GM19452 (cell line): ENCODE measurements around the gene CLASP1.
"Not testable (repeated sequence)": the region's sequence is repeated elsewhere in the genome, so short reads cannot be mapped to it uniquely, and the experiment has no call there.

Source experiments
- ATAC-seq: cut with Tn5 transposase; IDR thresholded peaks from one replicate; pipeline ENCODE4 v1.9.1; 2021; ENCODE audit not compliant: unreplicated experiment

Gene CLASP1

GRCh38 chr2:121649149-121649595 lies at the start of gene CLASP1:
CLASP1 (minus strand) TSS chr2:121649462; CDS start chr2:121605895, 43,567 bp downstream.
- ATAC-seq = peak; percentile 33

- no peak for ATAC-seq
These were observed 49.2 kb upstream of the CLASP1 start for GRCh38 chr2:121698318-121698930.

GRCh38 chr2:121697108-121697631 lies 47.9 kb upstream of the CLASP1 start:
- no peak for ATAC-seq

GRCh38 chr2:121696410-121696930 lies 47.2 kb upstream of the CLASP1 start:
- ATAC-seq = no peak

GRCh38 chr2:121695171-121695451 lies 45.8 kb upstream of the CLASP1 start:
- no peak for ATAC-seq

GRCh38 chr2:121694398-121695170 lies 45.3 kb upstream of the CLASP1 start:
- no peak for ATAC-seq

- not testable (repeated sequence) for ATAC-seq
These were observed 41.3 kb upstream of the CLASP1 start for GRCh38 chr2:121690572-121690971.

GRCh38 chr2:121690095-121690494 lies 40.8 kb upstream of the CLASP1 start:
- ATAC-seq = no peak

GRCh38 chr2:121689356-121689755 lies 40.1 kb upstream of the CLASP1 start:
- ATAC-seq = no peak

- no peak for ATAC-seq
These were observed 39.6 kb upstream of the CLASP1 start for GRCh38 chr2:121688820-121689219.

- no peak for ATAC-seq
These were observed 37.6 kb upstream of the CLASP1 start for GRCh38 chr2:121686902-121687301.

- no peak for ATAC-seq
These were observed 37.0 kb upstream of the CLASP1 start for GRCh38 chr2:121686218-121686617.

- no peak for ATAC-seq
These were observed 33.4 kb upstream of the CLASP1 start for GRCh38 chr2:121682396-121683298.

GRCh38 chr2:121677855-121678254 lies 28.6 kb upstream of the CLASP1 start:
- no peak for ATAC-seq

- not testable (repeated sequence) for ATAC-seq
These were observed 22.4 kb upstream of the CLASP1 start for GRCh38 chr2:121671621-121672020.

- no peak for ATAC-seq
These were observed 20.9 kb upstream of the CLASP1 start for GRCh38 chr2:121670181-121670580.

- ATAC-seq = no peak
These were observed 18.4 kb upstream of the CLASP1 start for GRCh38 chr2:121667618-121668017.

GRCh38 chr2:121666042-121666441 lies 16.8 kb upstream of the CLASP1 start:
- ATAC-seq = no peak

- ATAC-seq = no peak
These were observed 16.2 kb upstream of the CLASP1 start for GRCh38 chr2:121665504-121665903.

- ATAC-seq = no peak
These were observed 15.5 kb upstream of the CLASP1 start for GRCh38 chr2:121664713-121665112.

GRCh38 chr2:121664086-121664485 lies 14.8 kb upstream of the CLASP1 start:
- no peak for ATAC-seq
